Measurements from ENCODE around the gene CAMTA1.

Gene CAMTA1

DNA sequence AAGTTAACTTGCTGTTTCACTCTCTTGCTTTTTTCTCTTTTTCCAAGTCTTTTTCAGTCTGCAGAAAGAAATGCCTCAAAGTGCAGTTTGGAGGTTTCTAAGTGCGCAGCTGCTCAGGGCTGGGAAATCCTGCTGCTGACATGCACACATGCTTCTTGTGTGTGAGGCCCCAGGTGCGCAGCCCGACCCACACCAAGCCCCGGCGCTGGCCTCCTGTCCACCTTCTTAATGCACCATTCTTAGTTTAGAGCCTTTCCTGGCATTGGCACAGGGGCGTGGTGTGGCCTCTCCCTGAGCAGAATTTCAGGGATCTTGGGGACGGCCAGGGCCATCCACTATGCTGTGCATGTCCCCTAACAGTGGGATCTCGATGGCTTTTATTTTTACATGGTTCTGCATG, 315.2 kb downstream of the CAMTA1 start:
- FAIRE-seq (no peak), DNase-seq (ENCODE audit: insufficient read length, low spot score) (no peak)
- TF ChIP-seq, protein P1, sequence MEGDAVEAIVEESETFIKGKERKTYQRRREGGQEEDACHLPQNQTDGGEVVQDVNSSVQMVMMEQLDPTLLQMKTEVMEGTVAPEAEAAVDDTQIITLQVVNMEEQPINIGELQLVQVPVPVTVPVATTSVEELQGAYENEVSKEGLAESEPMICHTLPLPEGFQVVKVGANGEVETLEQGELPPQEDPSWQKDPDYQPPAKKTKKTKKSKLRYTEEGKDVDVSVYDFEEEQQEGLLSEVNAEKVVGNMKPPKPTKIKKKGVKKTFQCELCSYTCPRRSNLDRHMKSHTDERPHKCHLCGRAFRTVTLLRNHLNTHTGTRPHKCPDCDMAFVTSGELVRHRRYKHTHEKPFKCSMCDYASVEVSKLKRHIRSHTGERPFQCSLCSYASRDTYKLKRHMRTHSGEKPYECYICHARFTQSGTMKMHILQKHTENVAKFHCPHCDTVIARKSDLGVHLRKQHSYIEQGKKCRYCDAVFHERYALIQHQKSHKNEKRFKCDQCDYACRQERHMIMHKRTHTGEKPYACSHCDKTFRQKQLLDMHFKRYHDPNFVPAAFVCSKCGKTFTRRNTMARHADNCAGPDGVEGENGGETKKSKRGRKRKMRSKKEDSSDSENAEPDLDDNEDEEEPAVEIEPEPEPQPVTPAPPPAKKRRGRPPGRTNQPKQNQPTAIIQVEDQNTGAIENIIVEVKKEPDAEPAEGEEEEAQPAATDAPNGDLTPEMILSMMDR (IDR thresholded peaks at IDR 0.05; ENCODE audit: insufficient read depth, missing control alignments) = no peak

DNA sequence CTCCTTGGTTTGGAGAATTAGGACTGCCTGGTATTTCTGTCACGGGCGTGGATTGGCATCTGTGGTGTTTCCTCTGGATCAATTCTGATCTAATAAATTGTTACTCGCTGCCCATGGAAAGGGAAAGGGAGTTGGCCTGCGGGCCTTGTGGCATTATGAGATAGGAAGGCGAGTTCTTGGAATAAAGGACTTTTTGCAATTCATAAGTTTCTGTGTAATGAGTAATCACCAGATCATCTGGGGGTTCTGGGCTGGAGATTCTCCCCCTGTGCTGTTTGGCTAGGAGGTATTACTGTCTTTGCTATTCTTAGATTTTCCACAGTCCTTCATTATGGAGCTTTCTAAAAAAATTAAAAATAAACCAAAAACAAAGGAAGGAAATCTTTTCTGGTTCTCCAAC, 315.9 kb downstream of the CAMTA1 start:
- no peak for FAIRE-seq
- TF ChIP-seq, protein P1 (IDR thresholded peaks at IDR 0.05; ENCODE audit: insufficient read depth, missing control alignments) = no peak
- DNase-seq (ENCODE audit: insufficient read length, low spot score) = no peak

DNA sequence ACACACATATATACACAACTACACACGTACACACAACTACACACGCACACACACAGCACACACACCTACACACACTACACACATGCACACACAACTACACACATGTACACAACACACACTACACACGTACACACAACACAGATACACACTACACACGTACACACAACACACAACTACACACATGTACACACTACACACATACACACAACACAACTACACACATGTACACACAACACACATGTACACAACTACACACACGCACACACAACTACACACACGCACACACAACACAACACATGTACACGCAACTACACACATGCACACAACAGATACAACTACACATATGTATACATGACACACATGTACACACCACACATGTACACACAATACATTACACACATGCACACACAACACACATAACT, 318.1 kb downstream of the CAMTA1 start:
- FAIRE-seq (no peak), DNase-seq (ENCODE audit: insufficient read length, low spot score) (no peak)
- TF ChIP-seq, protein P1 (IDR thresholded peaks at IDR 0.05; ENCODE audit: insufficient read depth, missing control alignments) = no peak

DNA sequence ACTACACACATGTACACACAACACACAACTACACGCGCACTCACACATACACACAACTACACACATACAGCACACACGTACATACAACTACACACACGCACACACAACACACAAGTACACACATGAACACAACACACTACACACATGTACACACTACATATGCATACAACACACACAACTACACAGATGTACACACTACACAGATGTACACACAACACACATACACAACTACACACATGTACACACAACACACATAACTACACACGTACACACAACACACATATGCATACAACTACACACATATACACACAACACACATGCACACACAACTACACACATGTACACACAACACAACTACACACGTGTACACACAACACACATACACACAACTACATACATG, 318.6 kb downstream of the CAMTA1 start:
- no peak for FAIRE-seq

DNA sequence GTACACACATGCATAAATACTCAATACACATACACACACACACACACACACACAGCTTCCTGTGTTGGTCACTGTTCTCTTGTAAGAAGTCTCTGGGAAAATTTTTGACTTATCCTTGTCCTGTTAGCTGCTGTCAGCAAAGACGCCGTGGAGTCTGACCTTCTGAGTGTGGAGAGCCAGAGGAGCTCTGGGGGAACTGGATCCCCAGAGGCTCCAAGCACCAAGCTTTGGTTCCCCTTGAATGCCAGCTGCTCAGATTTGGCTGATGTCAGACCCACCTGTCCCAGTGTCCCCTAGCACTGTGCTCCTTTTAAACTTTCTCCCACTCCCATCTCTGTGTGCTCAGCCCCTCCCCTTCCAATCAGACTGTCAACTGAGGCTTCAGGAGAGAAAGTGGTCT, 319.1 kb downstream of the CAMTA1 start:
- TF ChIP-seq, protein P1 (IDR thresholded peaks at IDR 0.05; ENCODE audit: insufficient read depth, missing control alignments) = no peak
- no peak for FAIRE-seq
- no peak for DNase-seq (ENCODE audit: insufficient read length, low spot score)

More for the DNA sequence above, 318.6 kb downstream of the CAMTA1 start:
- TF ChIP-seq, protein P1 (IDR thresholded peaks at IDR 0.05; ENCODE audit: insufficient read depth, missing control alignments) = no peak
- DNase-seq (ENCODE audit: insufficient read length, low spot score) = no peak

- TF ChIP-seq, protein P1 (IDR thresholded peaks at IDR 0.05; ENCODE audit: insufficient read depth, missing control alignments) = no peak
- no peak for FAIRE-seq
- DNase-seq (ENCODE audit: insufficient read length, low spot score) = no peak
These were observed 320.0 kb downstream of the CAMTA1 start for GRCh38 chr1:7105269-7105668.

DNA sequence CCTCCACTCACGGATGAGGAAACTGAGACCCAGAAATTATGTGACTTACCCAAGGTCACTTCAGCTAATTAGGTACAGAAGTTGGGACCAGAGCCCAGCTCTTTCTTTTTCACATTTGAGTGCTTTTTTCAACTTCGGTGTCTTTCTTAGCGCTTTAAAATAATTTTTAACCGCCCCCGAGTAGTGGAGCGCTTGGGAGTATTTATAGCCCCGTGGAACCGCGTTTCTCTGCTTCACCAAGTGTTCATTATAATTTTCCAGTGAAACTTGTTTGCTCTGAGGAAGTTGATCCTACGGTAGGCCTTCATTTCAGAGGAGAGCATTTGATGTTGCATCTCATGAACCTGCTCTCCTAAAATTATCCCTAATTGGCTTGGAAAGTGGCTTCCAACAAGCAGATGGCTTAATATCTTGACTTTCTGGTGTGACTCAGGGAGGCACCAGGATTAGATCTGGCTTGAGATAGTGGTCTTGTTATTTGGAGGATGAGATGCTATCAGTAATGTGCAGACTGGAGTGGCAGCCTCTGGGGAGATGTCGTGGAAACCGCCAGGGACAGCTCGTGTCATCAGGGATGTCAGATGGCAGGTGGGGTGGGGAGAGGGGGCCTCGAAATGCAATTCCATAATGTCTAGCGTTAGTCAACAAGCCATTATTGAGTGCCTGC, 321.3 kb downstream of the CAMTA1 start:
- DNase-seq (ENCODE audit: insufficient read length, low spot score) = no peak
- FAIRE-seq = no peak
- TF ChIP-seq, protein P1 (IDR thresholded peaks at IDR 0.05; ENCODE audit: insufficient read depth, missing control alignments) = no peak
